Measurements from ENCODE around the gene PTDSS2. TPM values are rescaled to one million over a fixed set of nuclear protein-coding genes. Genes with fewer than 3 reads are reported as not detected.

The PTDSS2 gene
- total and polyA plus RNA-seq, 8 donors, result 11.6 to 264 (median 25.1) TPM

- Histone ChIP-seq H3K4me3 (no peak overlapping the region), H3K9me3 (no peaks in the 10 kb centered on the region), H3K27ac (no peak overlapping the region), H3K36me3 (peaks cover 13 to 32% (median 27%) of the 10 kb centered on the region in 4 donors), H3K27me3 (no peaks in the 10 kb centered on the region), H3K4me1 (peaks cover 0 to 8% (median 7%) of the 10 kb centered on the region in 4 donors)
- peak in 1 of 2 donors; percentile 6 for DNase-seq
- intact Hi-C loops (cut with DNase I; ENCODE audit: low total_unique reads), result no loop called here
- 82 to 91% (median 84%) methylated on average over 13 to 30 of the region's 30 CpGs for WGBS, 5 donors
- TF ChIP-seq CTCF (IDR thresholded peaks at IDR 0.05) (no peak), POLR2AphosphoS5 (IDR thresholded peaks at IDR 0.05) (no peak), EP300 (IDR thresholded peaks at IDR 0.05) (no peak), POLR2A (IDR thresholded peaks at IDR 0.05) (no peak)
These were observed 78.2 kb downstream of the PTDSS2 start for GRCh38 chr11:528166-528814.

GRCh38 chr11:528815-529727, 79.0 kb downstream of the PTDSS2 start:
- Histone ChIP-seq H3K36me3 (peaks cover 13 to 36% (median 32%) of the 10 kb centered on the region in 4 donors), H3K27ac (no peak overlapping the region), H3K27me3 (no peaks in the 10 kb centered on the region), H3K4me3 (no peak overlapping the region), H3K4me1 (peaks cover 7 to 16% (median 14%) of the 10 kb centered on the region in 4 donors), H3K9me3 (no peaks in the 10 kb centered on the region)
- DNase-seq, result peak in 1 of 2 donors; percentile 12
- WGBS, 5 donors, result 67 to 76% (median 74%) methylated on average over 18 to 29 of the region's 29 CpGs
- intact Hi-C loops (cut with DNase I; ENCODE audit: low total_unique reads), result no loop called here
- TF ChIP-seq POLR2A (IDR thresholded peaks at IDR 0.05) (no peak), EP300 (IDR thresholded peaks at IDR 0.05) (no peak), CTCF (IDR thresholded peaks at IDR 0.05) (no peak), POLR2AphosphoS5 (IDR thresholded peaks at IDR 0.05) (no peak)

- Histone ChIP-seq H3K4me3 (no peak overlapping the region), H3K36me3 (peaks cover 13 to 36% (median 33%) of the 10 kb centered on the region in 4 donors), H3K9me3 (no peaks in the 10 kb centered on the region), H3K27me3 (no peaks in the 10 kb centered on the region), H3K4me1 (peaks cover 14 to 24% (median 22%) of the 10 kb centered on the region in 4 donors), H3K27ac (no peak overlapping the region)
- peak in 1 of 2 donors; percentile 2 for DNase-seq
- intact Hi-C loops (cut with DNase I; ENCODE audit: low total_unique reads), result no loop called here
- 68 to 79% (median 76%) methylated on average over 11 to 18 of the region's 18 CpGs for WGBS, 5 donors
- TF ChIP-seq POLR2AphosphoS5 (IDR thresholded peaks at IDR 0.05), result no peak
- no peak for TF ChIP-seq POLR2A (IDR thresholded peaks at IDR 0.05)
These were observed 79.8 kb downstream of the PTDSS2 start for GRCh38 chr11:529728-530411.

GRCh38 chr11:530960-531831, 81.1 kb downstream of the PTDSS2 start:
- Histone ChIP-seq H3K4me1 (peaks cover 20 to 28% (median 28%) of the 10 kb centered on the region in 4 donors), H3K27ac (no peak overlapping the region), H3K36me3 (peaks cover 13 to 36% (median 33%) of the 10 kb centered on the region in 4 donors), H3K9me3 (no peaks in the 10 kb centered on the region), H3K27me3 (no peaks in the 10 kb centered on the region), H3K4me3 (no peak overlapping the region)
- peak in 1 of 2 donors; percentile 7 for DNase-seq
- no peak for TF ChIP-seq EP300 (IDR thresholded peaks at IDR 0.05)
- no peak for TF ChIP-seq POLR2AphosphoS5 (IDR thresholded peaks at IDR 0.05)
- no peak for TF ChIP-seq CTCF (IDR thresholded peaks at IDR 0.05)
- no peak for TF ChIP-seq POLR2A (IDR thresholded peaks at IDR 0.05)
- intact Hi-C loops (cut with DNase I; ENCODE audit: low total_unique reads), result no loop called here
- 85 to 91% (median 89%) methylated on average over 20 to 28 of the region's 28 CpGs for WGBS, 5 donors

Measured in stomach (tissue), 9 donors.